Subcutaneous adipose tissue (tissue), 4 donors: Measurements from ENCODE around the gene SDCCAG8. TPM values are rescaled to one million over a fixed set of nuclear protein-coding genes. Genes with fewer than 3 reads are reported as not detected.

Experiments used
- CTCF ChIP-seq: fragments of 450-650 bp; IDR thresholded peaks from one replicate; pipeline ENCODE4 v1.5.1; 2016; ENCODE audit warnings: low read depth, mild to moderate bottlenecking, control low read depth, antibody characterized with exemption, moderate library complexity
- total RNA-seq, 4 donors: library from RNA; depleted of rRNA; stranded (reverse); fragments of >200 nt; gene quantifications; one replicate each; pipeline ENCODE4 v1.1.0, GENCODE V29; 2016

Gene SDCCAG8
- total RNA-seq, 4 donors from 2014 or later: 44.6 to 74.5 (median 51.9) TPM

GRCh38 chr1:243462929-243463697, 207.3 kb downstream of the SDCCAG8 start:
- TF ChIP-seq CTCF: no peak

DNA sequence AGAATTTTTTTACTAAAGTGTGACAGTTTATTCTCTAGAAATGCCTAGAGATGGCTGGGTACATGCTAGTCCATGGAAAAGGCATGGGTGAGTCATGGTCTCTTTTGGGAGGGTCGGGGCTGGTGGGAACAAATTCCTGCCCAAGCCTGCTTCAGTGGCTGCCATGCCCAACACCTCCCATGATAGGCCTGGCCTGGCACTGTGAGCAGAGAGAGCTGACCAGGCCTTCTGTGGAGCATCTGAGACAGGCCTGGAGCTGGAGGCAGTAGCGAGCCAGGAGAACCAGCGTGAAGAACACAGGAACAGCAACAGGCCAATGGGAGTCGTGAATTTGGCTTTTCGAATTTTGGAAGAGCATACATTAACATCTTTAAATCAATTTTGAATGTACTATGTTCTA, 209.2 kb downstream of the SDCCAG8 start:
- TF ChIP-seq CTCF: no peak

DNA sequence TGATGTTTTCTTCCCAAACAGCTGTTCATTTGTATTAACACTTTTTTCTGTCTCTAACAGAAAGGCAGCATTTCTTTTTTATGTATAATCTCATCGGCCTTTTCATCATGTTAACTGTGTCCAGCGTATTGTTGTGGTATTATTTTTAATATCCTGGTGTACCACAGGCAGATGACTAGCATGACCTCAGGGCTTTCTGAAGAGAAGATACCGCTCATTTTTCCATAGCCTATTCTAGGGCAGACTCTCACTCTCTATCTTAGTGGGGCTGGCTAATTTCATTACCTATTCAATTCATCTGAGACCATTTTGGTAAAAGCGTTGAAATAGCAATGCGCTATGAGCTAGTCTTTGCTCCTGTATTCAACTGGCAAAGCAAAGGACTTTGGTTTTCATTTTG, 209.9 kb downstream of the SDCCAG8 start:
- no peak for TF ChIP-seq CTCF

- no peak for TF ChIP-seq CTCF
Observed at GRCh38 chr1:243469497-243469896, 213.7 kb downstream of the SDCCAG8 start.

- no peak for TF ChIP-seq CTCF
Observed at GRCh38 chr1:243470502-243470901, 214.7 kb downstream of the SDCCAG8 start.

DNA sequence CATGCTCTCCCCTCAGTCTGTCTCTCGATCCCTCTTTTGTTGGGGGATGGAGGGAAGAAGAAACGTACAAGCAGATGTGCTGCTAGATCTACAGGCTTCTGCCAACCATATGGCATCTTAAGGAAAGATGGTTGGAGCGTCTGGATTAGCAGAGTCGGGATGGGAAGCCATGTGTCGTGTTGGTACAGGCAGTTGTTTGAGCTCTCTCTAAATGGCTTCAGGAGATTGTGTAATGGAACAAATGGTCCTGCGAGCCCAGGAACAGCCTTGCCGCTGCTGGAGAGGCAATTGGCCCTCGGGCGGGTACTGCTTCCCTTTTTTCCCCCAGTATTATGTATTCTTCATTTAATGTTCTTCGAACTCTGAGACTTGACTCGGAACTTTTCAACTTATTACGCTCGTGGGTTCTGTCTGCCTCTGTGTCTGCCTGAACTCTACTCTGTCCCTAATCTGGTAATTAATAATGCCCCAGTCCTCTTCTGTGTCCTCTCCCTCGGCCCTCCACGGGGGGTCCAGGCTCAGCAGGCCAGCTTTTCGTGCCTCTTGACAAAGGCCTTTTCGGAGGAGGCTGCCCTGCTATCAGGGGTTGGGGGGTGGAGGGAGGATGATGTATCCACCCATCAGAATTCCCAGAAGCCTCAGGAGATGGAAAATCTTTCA, 215.3 kb downstream of the SDCCAG8 start:
- TF ChIP-seq CTCF: no peak
